ENCODE measurements around the gene SAMSN1. TPM values are rescaled to one million over a fixed set of nuclear protein-coding genes. Genes with fewer than 3 reads are reported as not detected.

The SAMSN1 gene
- 1 to 10 TPM in 1 of 2 donors, not detected in 1; 1.4 TPM for total RNA-seq
- polyA plus RNA-seq (2013, experiment 1 of 2): 0.46 TPM
- polyA plus RNA-seq (2013, experiment 2 of 2): 0.37 TPM
- long read RNA-seq, experiment 1: 0 reads
- long read RNA-seq, experiment 2: 0 reads
- long read RNA-seq, experiment 3, partial matches to known transcripts: 2 of 7 reads
- long read RNA-seq, experiment 3, other reads (novel, unspliced or antisense): 5 of 7 reads
- long read RNA-seq, experiment 4: 0 reads

DNA sequence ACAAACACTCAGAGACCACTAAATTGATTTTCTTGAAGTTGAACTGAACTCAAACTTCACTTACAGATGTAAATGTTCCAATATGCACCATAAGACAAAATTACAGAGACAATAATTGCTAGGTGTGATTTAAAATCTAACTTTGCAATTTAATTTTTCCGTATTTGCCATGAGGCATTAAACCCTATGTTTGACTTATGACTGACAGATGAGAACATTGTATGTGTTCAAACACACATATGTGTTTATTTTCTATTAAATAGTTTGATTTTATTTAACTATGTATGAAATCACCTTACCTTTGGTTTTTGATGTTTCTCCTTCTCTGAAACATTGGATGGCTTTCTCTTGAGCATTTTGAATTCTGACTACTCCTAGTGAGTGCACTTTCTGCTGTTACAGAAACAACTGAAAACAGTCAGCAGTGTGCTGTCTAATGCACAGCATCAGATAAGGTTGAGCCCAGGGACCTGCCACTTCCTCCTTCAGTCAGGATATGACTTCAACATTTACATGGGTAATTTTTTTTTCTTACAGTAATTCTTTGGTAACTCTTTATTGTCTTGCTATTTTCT, at the start of gene SAMSN1:
TSS of gene SAMSN1 (minus strand) at position 410 of the 575 bp plus-strand sequence. CDS start at position 356, 54 bp downstream.
- H3K27ac ChIP-seq (ENCODE audit: low read depth, low read length): no peak within 1 kb of the TSS
- no peaks in the 10 kb centered on the region for H3K36me3 ChIP-seq (ENCODE audit: control insufficient read depth, insufficient read depth, low read length)
- Mint-ChIP-seq H3K9me3 (no peaks in the 10 kb centered on the region), H3K4me3 (no peak within 1 kb of the TSS), H3K27me3 (ENCODE audit: insufficient read depth) (no peaks in the 10 kb centered on the region), H3K4me1 (no peaks in the 10 kb centered on the region), H3K27ac (no peak within 1 kb of the TSS), H3K36me3 (ENCODE audit: low read depth) (no peaks in the 10 kb centered on the region)
- no peaks in the 10 kb centered on the region for H3K27me3 ChIP-seq (ENCODE audit: control insufficient read depth, insufficient read depth, low read length, poor library complexity, severe bottlenecking)
- 90 to 100% methylated on average over 1 of the region's 1 CpG for WGBS, 2 experiments (ENCODE audit: insufficient coverage in 1 of 2, insufficient read length in 1 of 2)
- TF ChIP-seq, protein P1, sequence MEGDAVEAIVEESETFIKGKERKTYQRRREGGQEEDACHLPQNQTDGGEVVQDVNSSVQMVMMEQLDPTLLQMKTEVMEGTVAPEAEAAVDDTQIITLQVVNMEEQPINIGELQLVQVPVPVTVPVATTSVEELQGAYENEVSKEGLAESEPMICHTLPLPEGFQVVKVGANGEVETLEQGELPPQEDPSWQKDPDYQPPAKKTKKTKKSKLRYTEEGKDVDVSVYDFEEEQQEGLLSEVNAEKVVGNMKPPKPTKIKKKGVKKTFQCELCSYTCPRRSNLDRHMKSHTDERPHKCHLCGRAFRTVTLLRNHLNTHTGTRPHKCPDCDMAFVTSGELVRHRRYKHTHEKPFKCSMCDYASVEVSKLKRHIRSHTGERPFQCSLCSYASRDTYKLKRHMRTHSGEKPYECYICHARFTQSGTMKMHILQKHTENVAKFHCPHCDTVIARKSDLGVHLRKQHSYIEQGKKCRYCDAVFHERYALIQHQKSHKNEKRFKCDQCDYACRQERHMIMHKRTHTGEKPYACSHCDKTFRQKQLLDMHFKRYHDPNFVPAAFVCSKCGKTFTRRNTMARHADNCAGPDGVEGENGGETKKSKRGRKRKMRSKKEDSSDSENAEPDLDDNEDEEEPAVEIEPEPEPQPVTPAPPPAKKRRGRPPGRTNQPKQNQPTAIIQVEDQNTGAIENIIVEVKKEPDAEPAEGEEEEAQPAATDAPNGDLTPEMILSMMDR (conservative IDR thresholded peaks at IDR 0.05): no peak
- H3K4me3 ChIP-seq (ENCODE audit: low read length): no peak within 1 kb of the TSS
- no peak for DNase-seq
- H3K9me3 ChIP-seq (ENCODE audit: control insufficient read depth, low read length): no peaks in the 10 kb centered on the region
- H3K9ac ChIP-seq (ENCODE audit: extremely low read depth, low read length, poor library complexity, severe bottlenecking): no peak within 1 kb of the TSS
- H3K4me1 ChIP-seq (ENCODE audit: control insufficient read depth, insufficient read depth, low read length): no peaks in the 10 kb centered on the region

DNA sequence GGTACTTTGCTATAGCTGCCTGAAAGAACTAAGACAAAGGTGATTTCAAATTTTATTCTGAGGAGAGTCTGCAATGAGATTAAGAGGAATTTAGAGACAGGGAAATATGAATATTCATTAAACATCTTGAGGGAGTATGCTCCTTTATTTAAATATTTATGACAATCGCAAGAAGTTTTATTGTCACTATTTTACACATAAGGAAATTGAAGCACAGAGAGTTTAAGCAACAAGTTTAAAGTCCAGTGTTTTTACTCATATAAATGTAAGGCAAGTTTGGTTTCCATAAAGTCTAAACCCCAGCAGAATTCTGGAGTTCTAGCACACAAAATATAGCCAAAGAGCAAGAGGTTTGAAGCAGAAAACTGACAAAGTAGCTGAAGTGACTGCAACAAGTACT, 49.3 kb upstream of the SAMSN1 start:
- Mint-ChIP-seq H3K27ac (no peak overlapping the region), H3K36me3 (ENCODE audit: low read depth) (peaks cover 2% of the 10 kb centered on the region), H3K9me3 (peaks cover 17% of the 10 kb centered on the region), H3K27me3 (ENCODE audit: insufficient read depth) (no peaks in the 10 kb centered on the region), H3K4me3 (no peak overlapping the region), H3K4me1 (peaks cover 10% of the 10 kb centered on the region)
- Histone ChIP-seq H3K9me3 (ENCODE audit: control insufficient read depth, low read length) (peaks cover 7% of the 10 kb centered on the region), H3K4me3 (ENCODE audit: low read length) (no peak overlapping the region), H3K9ac (ENCODE audit: extremely low read depth, low read length, poor library complexity, severe bottlenecking) (no peak overlapping the region), H3K36me3 (ENCODE audit: control insufficient read depth, insufficient read depth, low read length) (no peaks in the 10 kb centered on the region), H3K27ac (ENCODE audit: low read depth, low read length) (no peak overlapping the region), H3K27me3 (ENCODE audit: control insufficient read depth, insufficient read depth, low read length, poor library complexity, severe bottlenecking) (no peaks in the 10 kb centered on the region), H3K4me1 (ENCODE audit: control insufficient read depth, insufficient read depth, low read length) (no peaks in the 10 kb centered on the region)
- no CpG with 5 or more reads among the region's 1 CpG for WGBS, 2 experiments (ENCODE audit: insufficient coverage in 1 of 2, insufficient read length in 1 of 2)
- TF ChIP-seq, protein P1 (conservative IDR thresholded peaks at IDR 0.05): no peak
- DNase-seq: no peak

DNA sequence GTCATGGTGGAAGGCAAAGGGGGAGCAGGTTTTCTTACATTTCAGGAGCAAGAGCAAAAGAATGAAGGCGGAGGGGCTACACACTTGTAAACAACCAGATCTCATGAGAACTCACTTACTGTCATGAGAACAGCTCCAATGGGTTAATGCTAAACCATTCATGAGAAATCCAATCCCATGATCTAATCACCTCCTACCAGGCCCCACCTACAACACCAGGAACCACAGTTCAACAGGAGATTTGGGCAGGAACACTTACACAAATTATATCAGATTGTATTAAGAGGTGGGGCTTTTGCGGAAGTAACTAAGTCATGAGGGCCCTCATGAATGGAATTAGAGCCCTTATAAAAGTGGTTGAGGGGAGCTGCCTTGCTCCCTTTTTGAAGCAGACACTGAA, 48.9 kb upstream of the SAMSN1 start:
- Histone ChIP-seq H3K9me3 (ENCODE audit: control insufficient read depth, low read length) (peaks cover 7% of the 10 kb centered on the region), H3K36me3 (ENCODE audit: control insufficient read depth, insufficient read depth, low read length) (no peaks in the 10 kb centered on the region), H3K27ac (ENCODE audit: low read depth, low read length) (no peak overlapping the region), H3K4me1 (ENCODE audit: control insufficient read depth, insufficient read depth, low read length) (no peaks in the 10 kb centered on the region), H3K9ac (ENCODE audit: extremely low read depth, low read length, poor library complexity, severe bottlenecking) (no peak overlapping the region), H3K27me3 (ENCODE audit: control insufficient read depth, insufficient read depth, low read length, poor library complexity, severe bottlenecking) (no peaks in the 10 kb centered on the region), H3K4me3 (ENCODE audit: low read length) (no peak overlapping the region)
- TF ChIP-seq, protein P1 (conservative IDR thresholded peaks at IDR 0.05): no peak
- Mint-ChIP-seq H3K9me3 (peaks cover 17% of the 10 kb centered on the region), H3K4me1 (peaks cover 10% of the 10 kb centered on the region), H3K36me3 (ENCODE audit: low read depth) (peaks cover 2% of the 10 kb centered on the region), H3K4me3 (no peak overlapping the region), H3K27me3 (ENCODE audit: insufficient read depth) (no peaks in the 10 kb centered on the region), H3K27ac (no peak overlapping the region)
- DNase-seq: no peak
- 95 to 100% methylated on average over 2 of the region's 2 CpGs for WGBS, 2 experiments (ENCODE audit: insufficient coverage in 1 of 2, insufficient read length in 1 of 2)
